Psoas muscle (tissue), 8 donors: Measurements from ENCODE around the gene PQBP1. TPM values are rescaled to one million over a fixed set of nuclear protein-coding genes. Genes with fewer than 3 reads are reported as not detected.

Experiments used
- ATAC-seq, 4 donors: fragments of 200-7000 bp; cut with Tn5 transposase; one replicate each; pipeline ENCODE4 v1.9.1; 2020; ENCODE audit warnings: moderate library complexity in 3 of 4, mild to moderate bottlenecking in 2 of 4
- DNase-seq, 2 donors: peaks; one replicate each; pipeline ENCODE4 v3.0.0-alpha.2; 2020
- H3K27ac ChIP-seq: fragments of 200-600 bp; one replicate; pipeline ENCODE4 v1.8.0; 2022
- H3K27me3 ChIP-seq, 3 donors: fragments of 200-600 bp in 1 of 3; one replicate each; pipeline versions ENCODE4 v1.6.1 to v1.8.0; 2013 to 2022; ENCODE audit warnings: low read length in 2 of 3, mild to moderate bottlenecking in 2 of 3, moderate library complexity in 1 of 3; ENCODE audit not compliant: insufficient read depth in 3 of 3
- H3K36me3 ChIP-seq, 2 donors: fragments of 200-600 bp in 1 of 2; one replicate each; pipeline versions ENCODE4 v1.6.1 to v1.8.0; 2013 to 2022; ENCODE audit warnings: low read depth in 1 of 2, mild to moderate bottlenecking in 1 of 2, moderate library complexity in 1 of 2; ENCODE audit not compliant: insufficient read depth in 1 of 2
- H3K4me1 ChIP-seq: fragments of 200-600 bp; one replicate; pipeline ENCODE4 v1.8.0; 2022
- H3K4me3 ChIP-seq: fragments of 200-600 bp; one replicate; pipeline ENCODE4 v1.8.0; 2022; ENCODE audit warnings: mild to moderate bottlenecking
- H3K9me3 ChIP-seq: fragments of 200-600 bp; one replicate; pipeline ENCODE4 v1.8.0; 2022
- CTCF ChIP-seq: fragments of 200-600 bp; IDR thresholded peaks from one replicate; pipeline ENCODE4 v1.8.0; 2022; ENCODE audit warnings: antibody characterized with exemption
- WGBS, 3 donors: extraction: QIAGEN DNeasy Blood & Tissue Kit; methylation state at CpG; one replicate each; pipeline versions ENCODE4 v1.1.6 to v1.1.7; 2013; 5-methylcytosine and 5-hydroxymethylcytosine counted together
- intact Hi-C, 2 donors: fragments of 100-400 bp; cut with DNase I; formaldehyde crosslinking; loops; one replicate each; pipeline versions ENCODE4 v1.11.0 to v1.14.2; 2022
- polyA plus RNA-seq, 3 donors: library from polyadenylated mRNA; stranded (reverse); fragments of 200-250 nt; gene quantifications; one replicate each; pipeline ENCODE4 v1.2.3, GENCODE V29; 2013
- total RNA-seq, 4 donors: library from RNA; stranded (reverse); fragmentation: NEBNext Ultra II Directional in 2 of 4; extraction: Animal tissue kit (Norgen Biotek cat#: 25700) in 2 of 4; gene quantifications; one replicate each; pipeline versions ENCODE4 v1.2.1 to v1.2.4, GENCODE V29; 2021 to 2023
- donor health status: healthy with polysubstance abuse.
- donor health status: DM: no; HTN: no; CAD: no; lungs with moderate emphysema.
- donor health status: Bipolar disorder and iron deficiency.
- donor health status: healthy.
- donor health status: DM: yes; HTN: yes; CAD: no.
- donor health status: DM: no; HTN: no; CAD: no.
- donor health status: DM: no; HTN: no; CAD: no.
- donor health status: DM: yes; HTN: yes; CAD: no.

The PQBP1 gene
- total and polyA plus RNA-seq, 7 donors = 51.8 to 98.8 (median 65.7) TPM

DNA sequence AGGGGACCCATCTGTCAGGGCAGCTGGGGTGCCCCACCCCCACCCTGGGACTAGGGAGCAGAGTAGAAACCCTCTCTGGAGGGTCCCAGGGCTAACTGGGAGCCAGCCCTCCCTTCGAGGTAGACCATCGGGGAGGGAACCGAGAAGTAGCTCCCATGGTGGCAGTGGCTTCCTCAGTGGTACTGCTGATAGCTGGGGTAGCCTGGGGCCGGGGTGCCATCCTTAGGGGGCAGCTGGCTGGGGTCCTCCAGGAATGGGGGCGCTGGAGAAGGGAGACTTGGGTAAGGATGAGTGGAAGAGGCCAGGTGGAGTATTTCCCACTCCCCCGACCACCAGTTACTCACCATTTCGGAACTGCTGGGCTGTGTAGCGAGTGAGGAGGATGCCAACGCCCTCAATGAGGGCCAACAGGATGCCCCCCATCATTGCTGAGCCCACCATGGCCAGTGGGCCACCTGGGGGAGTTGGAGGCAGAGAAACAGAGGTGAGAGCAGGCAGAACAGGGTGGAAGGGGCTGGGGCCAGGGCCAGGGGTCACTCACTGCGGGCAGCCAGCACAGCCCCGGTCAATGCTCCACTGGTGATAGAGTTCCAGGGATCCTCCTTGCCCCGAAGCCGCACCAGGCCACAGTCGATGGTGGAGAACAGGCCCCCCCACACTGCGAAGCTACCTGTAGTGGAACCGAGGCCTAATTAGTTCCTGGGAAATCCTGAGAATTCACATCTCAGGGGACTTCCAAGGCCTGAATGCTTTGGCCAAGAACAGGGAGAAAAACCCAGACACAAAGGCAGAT, 4.0 kb upstream of the PQBP1 start:
- Histone ChIP-seq H3K36me3 (peaks cover 0 to 25% of the 10 kb centered on the region in 2 donors), H3K4me3 (no peak overlapping the region), H3K27me3 (no peaks in the 10 kb centered on the region), H3K27ac (no peak overlapping the region), H3K4me1 (peaks cover 7% of the 10 kb centered on the region), H3K9me3 (no peaks in the 10 kb centered on the region)
- DNase-seq = no peak
- 81 to 92% (median 89%) methylated on average over 12 to 16 of the region's 16 CpGs for WGBS, 3 donors
- no peak for ATAC-seq
- TF ChIP-seq CTCF = no peak
- intact Hi-C loops = no loop called here

GRCh38 chrX:48894891-48895290, 2.8 kb upstream of the PQBP1 start:
- WGBS, 3 donors = 68 to 79% (median 69%) methylated on average over 6 of the region's 6 CpGs
- no peak for TF ChIP-seq CTCF
- H3K27ac ChIP-seq = no peak overlapping the region
- no peaks in the 10 kb centered on the region for H3K9me3 ChIP-seq
- H3K27me3 ChIP-seq = no peaks in the 10 kb centered on the region
- no peak for DNase-seq
- H3K36me3 ChIP-seq = peaks cover 0 to 25% of the 10 kb centered on the region in 2 donors
- intact Hi-C loops = no loop called here
- H3K4me1 ChIP-seq = peaks cover 7% of the 10 kb centered on the region
- no peak overlapping the region for H3K4me3 ChIP-seq
- ATAC-seq = no peak

- Histone ChIP-seq H3K27me3 (no peaks in the 10 kb centered on the region), H3K4me3 (peak overlapping the region; percentile 85), H3K9me3 (no peaks in the 10 kb centered on the region), H3K36me3 (peaks cover under 1 to 38% of the 10 kb centered on the region in 2 donors), H3K4me1 (peaks cover 2% of the 10 kb centered on the region), H3K27ac (peak overlapping the region; percentile 96)
- WGBS, 3 donors = 40 to 58% (median 53%) methylated on average over 9 of the region's 9 CpGs
- intact Hi-C loops = no loop called here
- DNase-seq = no peak
- TF ChIP-seq CTCF = no peak
- ATAC-seq = no peak
Measured at GRCh38 chrX:48896611-48897011, 1.1 kb upstream of the PQBP1 start.

DNA sequence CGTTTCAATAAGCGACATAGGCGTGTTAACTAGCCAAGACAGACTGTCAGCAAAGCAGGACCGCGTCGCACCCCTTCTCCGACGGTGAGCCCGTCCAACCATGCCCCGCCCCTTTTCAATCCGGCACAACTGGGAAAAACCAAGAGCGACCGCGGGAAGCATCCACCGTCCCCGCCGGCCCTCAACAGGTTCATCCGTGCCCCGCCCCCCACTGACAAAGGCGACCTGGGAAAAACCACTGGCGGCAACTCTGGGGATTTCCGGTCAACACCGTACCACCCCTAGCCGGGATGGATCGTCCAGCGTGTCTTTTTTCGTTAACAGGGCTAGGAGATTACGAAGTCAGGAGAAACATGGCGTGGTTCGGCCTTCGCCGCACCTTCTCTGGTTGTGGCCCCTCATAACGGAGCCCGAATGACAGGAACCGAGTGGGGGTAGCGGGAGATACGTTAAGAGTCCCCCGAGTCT, 539 bp upstream of the PQBP1 start:
- Histone ChIP-seq H3K9me3 (no peaks in the 10 kb centered on the region), H3K36me3 (peaks cover 4 to 44% of the 10 kb centered on the region in 2 donors), H3K4me3 (peak overlapping the region; percentile 85), H3K27me3 (no peaks in the 10 kb centered on the region), H3K27ac (peak overlapping the region; percentile 96), H3K4me1 (no peaks in the 10 kb centered on the region)
- TF ChIP-seq CTCF = no peak
- ATAC-seq (peak; percentile 57 to 71 (median 64)), DNase-seq (peak; percentile 81 to 87)
- 1 to 26% (median 1%) methylated on average over 20 to 38 of the region's 38 CpGs for WGBS, 3 donors
- intact Hi-C loops = no loop called here
